H1 (cell line): Measurements from ENCODE around the gene ZNF652.

ENCODE experiments used
- CTCF ChIP-seq, 3 experiments: IDR thresholded peaks; 1 replicate in 2 of 3; 2 replicates in 1 of 3; pipeline versions ENCODE4 v1.5.1 to v1.6.1; 2011; ENCODE audit warnings: low read length in 3 of 3, mild to moderate bottlenecking in 3 of 3, inconsistent platforms in 2 of 3, low read depth in 1 of 3, moderate library complexity in 1 of 3; ENCODE audit not compliant: insufficient read depth in 1 of 3; ENCODE audit errors: control extremely low read depth in 1 of 3
- GABPA ChIP-seq: IDR thresholded peaks from 2 replicates; pipeline ENCODE4 v1.6.1; 2011; ENCODE audit warnings: mild to moderate bottlenecking, low read length, moderate library complexity, borderline replicate concordance; ENCODE audit not compliant: insufficient read depth
- RAD21 ChIP-seq, 2 experiments: IDR thresholded peaks in 1 of 2; conservative IDR thresholded peaks in 1 of 2; 2 replicates each; pipeline ENCODE4 v1.6.1; 2011; ENCODE audit warnings: low read depth in 2 of 2, low read length in 2 of 2, improper control_type of control experiment in 1 of 2, inconsistent platforms in 1 of 2, mild to moderate bottlenecking in 1 of 2, moderate library complexity in 1 of 2
- SP1 ChIP-seq: IDR thresholded peaks from 2 replicates; pipeline ENCODE4 v1.6.1; 2011; ENCODE audit warnings: low read depth, low read length

GRCh38 chr17:49334744-49335512, 27.1 kb downstream of the ZNF652 start:
- no peak for TF ChIP-seq CTCF (IDR thresholded peaks at IDR 0.05; ENCODE audit: control extremely low read depth in 1 of 3, insufficient read depth in 1 of 3, low read depth in 1 of 3, low read length in 3 of 3)
- no peak for TF ChIP-seq SP1
- TF ChIP-seq GABPA, result no peak
- TF ChIP-seq RAD21 (IDR thresholded peaks at IDR 0.05 in 1 of 2, conservative IDR thresholded peaks at IDR 0.05 in 1 of 2; ENCODE audit: low read depth in 2 of 2, low read length in 2 of 2), result no peak
